IPS-11a (cell line): ENCODE results near the gene ATP8A2.
A peak's percentile ranks its signal among the peaks of the same experiment; 100 is the strongest.
"Not testable (repeated sequence)": the region's sequence is repeated elsewhere in the genome, so short reads cannot be mapped to it uniquely, and the experiment has no call there.

ENCODE experiments used
- H3K4me3 ChIP-seq: one replicate; pipeline ENCODE4 v1.5.1; 2013; ENCODE audit warnings: low read depth, low read length, control low read depth

ATP8A2 gene

GRCh38 chr13:25371875-25372283 lies at the start of gene ATP8A2:
Gene ATP8A2, plus strand, starts transcription at chr13:25371974. Its CDS starts 239 bp downstream, at chr13:25372213.
- H3K4me3 ChIP-seq = peak within 1 kb of the TSS; percentile 55

DNA sequence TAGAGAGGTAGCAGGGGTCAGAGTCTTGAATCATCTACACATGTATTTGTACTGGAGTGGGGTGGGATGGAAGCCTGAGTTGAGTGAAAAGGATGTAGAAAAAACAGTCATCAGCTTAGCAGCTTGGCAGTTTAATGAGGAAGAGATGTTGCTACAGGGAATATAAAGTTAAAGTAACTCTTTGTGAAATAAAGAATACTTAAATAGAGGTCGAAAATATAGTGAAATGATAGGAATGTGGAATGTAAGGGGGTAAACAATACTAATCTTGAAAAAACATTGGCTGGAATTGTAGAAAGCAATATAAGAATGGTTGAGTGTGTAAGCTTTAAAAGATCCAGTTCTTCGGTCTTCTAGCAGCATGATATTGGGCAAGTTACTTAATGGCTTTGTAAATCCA lies 47.7 kb upstream of the ATP8A2 start:
- H3K4me3 ChIP-seq = no peak overlapping the region

DNA sequence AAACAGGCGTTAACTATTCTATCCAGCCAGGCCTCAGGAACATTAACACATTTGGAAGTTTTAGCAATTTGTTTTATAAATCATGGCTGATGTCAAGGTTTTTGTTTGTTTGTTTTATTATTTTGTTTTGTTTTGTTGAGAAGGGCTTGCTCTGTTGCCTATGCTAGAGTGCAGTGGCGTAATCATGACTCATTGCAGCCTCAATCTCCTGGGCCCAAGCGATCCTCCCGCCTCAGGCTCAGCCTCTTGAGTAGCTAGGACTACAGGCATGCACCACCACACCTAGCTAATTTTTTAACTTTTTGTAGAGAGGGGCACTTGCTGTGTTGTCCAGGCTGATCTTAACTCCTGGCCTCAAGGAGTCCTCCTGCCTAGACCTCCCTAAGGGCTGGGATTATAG lies 42.1 kb upstream of the ATP8A2 start:
- H3K4me3 ChIP-seq = no peak overlapping the region

DNA sequence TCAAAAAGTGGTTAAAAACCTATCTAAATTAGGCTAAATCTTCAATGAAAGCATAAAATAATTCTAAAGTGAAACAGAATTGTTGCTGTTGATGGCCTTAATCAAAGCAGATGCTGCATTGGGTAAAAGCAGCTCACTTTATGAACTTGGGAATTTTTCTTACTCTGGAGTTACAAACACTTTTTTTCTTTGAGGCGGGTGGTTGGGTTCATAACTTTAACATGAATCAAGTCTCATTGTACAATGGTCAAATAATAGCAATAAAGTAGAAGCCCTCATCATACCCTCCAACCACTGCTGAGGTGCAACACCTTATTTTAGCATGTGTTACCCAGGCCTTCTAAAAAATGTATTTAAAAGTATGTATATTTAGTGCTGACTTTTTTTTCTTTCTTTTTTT lies 41.2 kb upstream of the ATP8A2 start:
- H3K4me3 ChIP-seq = no peak overlapping the region

GRCh38 chr13:25335856-25336255 lies 35.9 kb upstream of the ATP8A2 start:
- no peak overlapping the region for H3K4me3 ChIP-seq

- H3K4me3 ChIP-seq = no peak overlapping the region
Measured at GRCh38 chr13:25345576-25345975, 26.2 kb upstream of the ATP8A2 start.

GRCh38 chr13:25347151-25347550 lies 24.6 kb upstream of the ATP8A2 start:
- no peak overlapping the region for H3K4me3 ChIP-seq

- no peak overlapping the region for H3K4me3 ChIP-seq
Measured at GRCh38 chr13:25351404-25351803, 20.4 kb upstream of the ATP8A2 start.

DNA sequence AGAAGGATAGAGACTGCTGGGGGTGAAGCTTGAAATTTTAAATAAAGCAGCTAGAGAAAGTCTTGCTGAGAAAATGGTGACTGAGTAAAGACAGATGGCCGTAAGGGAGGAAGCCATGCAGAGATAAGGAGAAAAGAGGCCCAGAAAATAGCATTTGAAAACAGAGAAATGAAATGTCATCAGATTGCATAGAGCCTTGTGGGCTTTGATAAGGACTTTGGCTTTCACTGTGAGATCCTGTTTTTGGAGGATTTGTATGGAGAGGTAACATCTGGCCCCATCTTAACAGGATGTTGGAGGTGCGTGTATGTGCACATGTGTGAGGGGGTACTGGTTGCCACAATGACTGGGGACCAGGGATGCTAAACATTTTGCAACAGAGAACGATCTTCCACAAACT lies 19.5 kb upstream of the ATP8A2 start:
- H3K4me3 ChIP-seq = no peak overlapping the region

DNA sequence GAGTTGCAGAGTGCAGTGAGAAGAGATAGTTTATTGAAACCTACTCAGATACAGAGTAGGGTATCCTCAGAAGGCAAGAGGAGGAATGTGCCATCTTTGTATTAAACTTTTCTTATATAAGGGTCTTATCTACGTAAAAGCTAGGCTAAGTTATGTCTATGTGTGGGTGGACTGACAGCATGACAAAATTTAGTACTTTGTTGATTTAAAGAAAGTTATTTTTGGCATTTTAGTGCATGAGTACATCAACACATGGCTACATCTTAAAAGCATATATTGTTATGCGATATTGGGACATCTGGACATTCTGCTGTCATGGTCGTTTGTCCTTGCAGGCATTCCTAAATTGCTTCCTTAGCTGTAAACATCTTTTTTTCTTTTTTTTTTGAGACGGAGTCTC lies 19.0 kb upstream of the ATP8A2 start:
- H3K4me3 ChIP-seq = no peak overlapping the region

GRCh38 chr13:25353344-25353743 lies 18.4 kb upstream of the ATP8A2 start:
- no peak overlapping the region for H3K4me3 ChIP-seq

DNA sequence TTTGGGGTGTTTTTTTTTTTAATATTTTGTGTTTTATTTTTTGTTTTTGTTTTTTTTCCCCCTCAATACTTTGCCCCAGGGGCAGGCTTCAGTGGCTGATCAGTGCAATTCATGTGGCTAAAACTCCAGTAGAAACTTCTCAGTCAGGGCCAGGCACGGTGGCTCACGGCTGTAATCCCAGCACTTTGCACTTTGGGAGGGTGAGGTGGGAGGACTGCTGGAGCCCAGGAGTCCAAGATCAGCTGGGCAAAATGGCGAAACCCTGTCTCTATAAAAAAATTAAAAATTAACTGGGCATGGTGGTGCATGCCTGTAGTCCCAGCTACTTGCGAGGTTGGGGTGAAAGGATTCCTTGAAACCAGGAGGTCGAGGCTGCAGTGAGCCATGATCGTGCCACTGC lies 17.4 kb upstream of the ATP8A2 start:
- no peak overlapping the region for H3K4me3 ChIP-seq

- not testable (repeated sequence) for H3K4me3 ChIP-seq
Measured at GRCh38 chr13:25360443-25360842, 11.3 kb upstream of the ATP8A2 start.

DNA sequence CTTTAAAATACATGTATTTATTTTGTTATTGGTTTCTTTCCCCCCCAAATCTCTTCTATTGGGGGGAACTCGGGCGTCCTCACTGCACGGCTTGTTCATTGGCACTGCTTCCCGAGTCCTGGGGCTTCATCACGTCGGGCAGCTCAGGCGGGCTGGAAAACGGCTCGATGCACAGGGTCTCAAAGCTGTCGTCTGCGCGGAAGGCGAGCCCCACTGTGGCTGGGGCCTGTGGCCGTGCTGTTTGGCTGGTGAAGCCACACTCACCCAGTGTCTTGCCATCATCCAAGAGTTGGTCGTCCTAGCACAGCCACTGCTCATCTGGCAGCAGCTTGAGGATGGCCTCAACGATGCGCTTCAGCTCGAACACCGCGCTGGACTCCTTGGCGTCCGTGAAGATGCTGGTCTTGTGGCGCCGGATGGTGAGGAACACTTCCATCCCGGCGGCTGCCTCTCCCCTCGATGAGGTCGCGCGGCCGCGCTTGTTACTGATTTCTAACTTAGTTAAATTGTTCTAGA lies 6.0 kb upstream of the ATP8A2 start:
- H3K4me3 ChIP-seq = no peak overlapping the region

- peak overlapping the region; percentile 55 for H3K4me3 ChIP-seq
Measured at GRCh38 chr13:25371158-25371874, 458 bp upstream of the ATP8A2 start.

DNA sequence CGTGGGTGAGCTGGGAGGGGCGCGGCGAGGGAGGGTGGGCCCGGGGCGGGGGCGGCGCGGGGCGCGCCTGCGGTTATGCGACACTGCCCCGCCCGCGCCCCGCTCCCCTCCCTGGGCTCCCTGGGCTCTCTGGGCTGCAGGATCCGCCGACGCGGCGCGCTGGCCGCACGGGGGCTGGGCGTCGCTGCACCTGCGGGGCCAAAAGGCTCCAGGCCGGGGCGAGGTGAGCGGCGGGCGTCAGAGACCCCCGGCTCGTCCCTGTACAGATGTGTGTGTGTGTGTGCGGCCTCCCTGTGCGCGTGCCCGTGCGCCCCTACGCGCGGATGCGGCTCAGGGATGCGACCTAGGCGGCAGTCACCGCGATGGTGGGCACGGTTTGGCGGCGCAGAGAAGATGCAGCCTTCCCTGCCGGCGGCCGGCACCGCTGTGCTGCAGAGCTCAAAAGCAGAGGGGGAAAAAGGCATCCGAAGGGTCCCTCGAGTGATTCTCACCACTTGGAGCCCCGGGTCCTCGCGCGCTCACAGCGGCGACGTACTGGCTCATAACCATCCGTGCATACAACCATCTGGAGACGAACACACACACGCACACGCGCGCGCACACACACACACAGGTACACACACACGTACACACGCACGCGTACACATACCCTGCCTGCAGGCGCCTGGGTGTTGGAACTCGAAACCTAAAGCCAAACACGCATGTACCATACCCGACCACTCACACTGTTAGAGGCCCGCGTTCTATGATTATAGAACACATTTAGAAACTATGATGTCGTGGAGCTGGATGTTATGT lies 709 bp downstream of the ATP8A2 start:
- peak overlapping the region; percentile 55 for H3K4me3 ChIP-seq

- no peak overlapping the region for H3K4me3 ChIP-seq
Measured at GRCh38 chr13:25375727-25376358, 4.1 kb downstream of the ATP8A2 start.

DNA sequence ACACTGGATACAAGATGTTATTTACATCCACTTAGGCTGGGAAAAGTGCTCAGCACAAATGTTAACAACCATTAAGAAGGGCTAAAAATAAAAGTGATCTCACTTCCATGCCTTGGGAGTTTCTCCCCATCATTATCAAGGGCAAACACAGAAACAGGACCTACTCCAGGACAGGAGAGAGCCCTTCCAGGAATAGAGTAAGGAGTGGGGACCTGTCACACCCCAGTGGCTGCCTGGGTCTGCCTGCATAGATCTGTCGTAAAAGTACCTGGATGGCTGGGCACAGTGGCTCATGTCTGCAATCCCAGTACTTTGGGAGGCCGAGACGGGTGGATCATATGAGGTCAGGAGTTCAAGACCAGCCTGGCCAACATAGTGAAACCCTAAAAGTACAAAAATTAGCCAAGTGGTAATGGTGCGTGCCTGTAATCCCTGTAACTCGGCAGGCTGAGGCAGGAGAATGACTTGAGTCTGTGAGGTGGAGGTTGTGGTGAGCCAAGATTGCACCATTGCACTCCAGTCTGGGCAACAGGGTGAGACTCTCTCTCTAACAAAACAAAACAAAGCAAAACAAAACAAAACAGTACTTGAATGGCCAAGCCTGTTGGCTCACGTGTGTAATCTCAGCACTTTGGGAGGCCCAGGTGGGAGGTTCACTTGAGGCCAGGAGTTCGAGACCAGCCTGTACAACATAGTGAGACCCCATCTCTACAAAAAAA lies 5.6 kb downstream of the ATP8A2 start:
- no peak overlapping the region for H3K4me3 ChIP-seq

GRCh38 chr13:25378528-25378927 lies 6.8 kb downstream of the ATP8A2 start:
- no peak overlapping the region for H3K4me3 ChIP-seq

GRCh38 chr13:25379011-25379410 lies 7.2 kb downstream of the ATP8A2 start:
- H3K4me3 ChIP-seq = no peak overlapping the region

DNA sequence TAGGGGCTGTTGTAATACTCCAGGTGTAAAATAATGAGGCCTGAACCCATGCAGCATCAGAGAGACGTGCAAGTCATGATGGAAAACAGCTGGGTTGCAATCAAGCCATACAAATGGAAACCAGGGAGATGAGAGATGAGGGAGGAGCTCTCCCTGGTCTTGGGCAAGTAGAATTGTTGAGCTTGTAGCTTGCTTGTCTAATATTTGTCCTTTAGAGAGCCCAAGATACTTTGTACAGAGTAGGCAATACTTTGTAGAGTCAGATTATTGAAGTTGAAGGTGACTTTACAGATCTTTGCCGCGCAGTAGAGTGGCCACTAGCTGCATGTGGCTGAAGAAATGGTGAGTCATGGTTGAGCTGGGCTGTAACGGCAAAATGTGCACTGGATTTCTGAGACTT lies 8.3 kb downstream of the ATP8A2 start:
- H3K4me3 ChIP-seq = no peak overlapping the region
